HepG2 (cell line): ENCODE results near the gene INO80B. TPM values are rescaled to one million over a fixed set of nuclear protein-coding genes. Genes with fewer than 3 reads are reported as not detected.
A peak's percentile ranks its signal among the peaks of the same experiment; 100 is the strongest.

ENCODE experiments used
- ASH2L ChIP-seq: fragments of 300-600, 200-600 bp; sonication (generic); IDR thresholded peaks from 2 replicates; pipeline ENCODE4 v1.7.0; 2017; ENCODE audit warnings: low read depth, mild to moderate bottlenecking, moderate library complexity, mixed read lengths, low read length; ENCODE audit not compliant: insufficient read length
- CREB1 ChIP-seq, 2 experiments: fragments of 450-650 bp in 1 of 2; IDR thresholded peaks; 2 replicates each; pipeline ENCODE4 v1.6.1; 2016 to 2017; ENCODE audit warnings: control low read depth in 1 of 2, mild to moderate bottlenecking in 1 of 2, missing compliant biosample characterization in 1 of 2, missing genetic modification characterization in 1 of 2
- FLYWCH1 ChIP-seq: sonication (generic); formaldehyde crosslinking; IDR thresholded peaks from 2 replicates; pipeline ENCODE4 v1.8.1; 2023; ENCODE audit warnings: mild to moderate bottlenecking, missing genetic modification reagents
- FOSL2 ChIP-seq: sonication (generic); formaldehyde crosslinking; IDR thresholded peaks from 2 replicates; pipeline ENCODE4 v1.4.0; 2020; ENCODE audit warnings: missing genetic modification reagents
- HMGA1 ChIP-seq: sonication (generic); formaldehyde crosslinking; conservative IDR thresholded peaks from 2 replicates; pipeline ENCODE4 v1.4.0; 2020; ENCODE audit warnings: missing genetic modification reagents
- JDP2 ChIP-seq: sonication (generic); formaldehyde crosslinking; IDR thresholded peaks from 2 replicates; pipeline ENCODE4 v1.8.1; 2022; ENCODE audit warnings: missing genetic modification reagents, borderline replicate concordance
- KLF6 ChIP-seq: IDR thresholded peaks from 2 replicates; pipeline ENCODE4 v1.8.0; 2016; ENCODE audit warnings: missing biosample characterization, missing genetic modification reagents
- POLR2A ChIP-seq, 2 experiments: IDR thresholded peaks; 2 replicates each; pipeline ENCODE4 v1.6.1; 2011; ENCODE audit warnings: low read depth in 2 of 2, low read length in 2 of 2, mild to moderate bottlenecking in 1 of 2, moderate library complexity in 1 of 2; ENCODE audit not compliant: insufficient read depth in 1 of 2
- SMAD3 ChIP-seq: sonication (generic); formaldehyde crosslinking; IDR thresholded peaks from 2 replicates; pipeline ENCODE4 v1.4.0; 2020; ENCODE audit warnings: missing genetic modification reagents
- ZNF407 ChIP-seq: sonication (generic); formaldehyde crosslinking; IDR thresholded peaks from one replicate; pipeline ENCODE4 v1.5.1; 2020; ENCODE audit warnings: mild to moderate bottlenecking, missing genetic modification reagents; ENCODE audit errors: not compliant biosample characterization
- ZSCAN20 ChIP-seq: sonication (generic); formaldehyde crosslinking; IDR thresholded peaks from 2 replicates; pipeline ENCODE4 v1.4.0; 2020; ENCODE audit warnings: missing genetic modification reagents, mild to moderate bottlenecking, borderline replicate concordance
- polyA plus RNA-seq, 8 experiments: library from polyadenylated mRNA; depleted of rRNA in 3 of 8; stranded (reverse) in 7 of 8; unstranded in 1 of 8; fragments of >200 nt; fragmentation: Illumina TruSeq in 4 of 8; extraction: Trizol in 4 of 8; gene quantifications; 2 replicates each; pipeline versions ENCODE4 v1.2.1 to v1.2.3, GENCODE V29; 2011 to 2016; ENCODE audit warnings: low read depth in 4 of 8, missing spikeins in 1 of 8, mixed read lengths in 1 of 8; ENCODE audit not compliant: insufficient read depth in 1 of 8
- total RNA-seq, 5 experiments: library from RNA; depleted of rRNA; stranded (reverse); fragments of >200 nt; fragmentation: Illumina TruSeq; extraction: Trizol; gene quantifications; 2 replicates each; pipeline ENCODE4 v1.2.3, GENCODE V29; 2016; ENCODE audit warnings: low read depth in 1 of 5
- TF ChIP-seq, protein P1 (sequence below): sonication (generic); formaldehyde crosslinking; IDR thresholded peaks from 2 replicates; pipeline ENCODE4 v1.4.0; 2020; ENCODE audit warnings: missing genetic modification reagents
- TF ChIP-seq, protein P2 (sequence below): sonication (generic); formaldehyde crosslinking; IDR thresholded peaks from 2 replicates; pipeline ENCODE4 v1.4.0; 2020; ENCODE audit warnings: missing genetic modification reagents, borderline replicate concordance
- TF ChIP-seq, protein P3 (sequence below): fragments of 450-650 bp; IDR thresholded peaks from 2 replicates; pipeline ENCODE4 v1.6.1; 2016

INO80B gene
- total and polyA plus RNA-seq, 2 of the 13 experiments (the other 11 are each of a cell fraction or from before 2014, with no cell fraction given), result 6.2 to 14.5 TPM

DNA sequence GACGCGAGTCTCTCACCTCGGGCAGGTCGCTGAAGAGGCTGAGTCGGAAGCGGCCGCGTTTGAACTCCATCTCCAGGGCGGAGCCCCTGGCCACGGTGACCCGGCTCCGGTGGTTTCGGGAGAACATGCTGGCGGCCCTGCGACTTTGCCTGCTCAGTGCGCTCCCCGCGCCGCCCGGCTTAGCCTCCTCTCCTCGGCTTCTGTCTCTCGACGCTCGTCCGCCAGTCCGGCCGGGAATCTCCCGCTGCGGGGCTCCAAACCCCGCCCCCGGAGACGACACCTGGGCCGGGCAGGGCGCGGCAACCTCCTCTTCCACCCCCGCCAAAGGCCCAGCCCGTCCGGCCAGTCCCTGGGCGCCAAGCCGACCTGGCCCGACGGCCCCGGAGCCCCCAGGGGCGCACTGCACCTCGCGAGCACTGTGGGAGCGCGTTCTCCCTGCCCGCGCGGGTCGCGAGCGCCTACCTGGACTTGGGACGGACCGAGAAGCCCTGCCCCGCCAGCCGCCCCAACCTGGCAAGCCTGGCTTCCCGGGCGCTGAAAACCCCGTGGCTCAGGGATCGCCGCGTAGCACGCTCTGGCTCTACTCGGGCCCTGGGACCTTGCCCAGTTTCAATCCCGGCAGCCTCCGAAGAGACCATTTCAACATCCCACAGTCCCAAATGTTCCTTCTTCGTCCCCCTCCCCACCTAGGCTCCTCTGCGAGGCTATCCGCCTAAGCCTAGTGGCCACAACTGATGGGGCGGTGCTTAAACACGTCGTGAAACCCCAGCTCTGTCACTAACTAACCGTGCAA lies 13.0 kb upstream of the INO80B start, which contains the start of gene RTKN (continued):
- TF ChIP-seq, protein P1, sequence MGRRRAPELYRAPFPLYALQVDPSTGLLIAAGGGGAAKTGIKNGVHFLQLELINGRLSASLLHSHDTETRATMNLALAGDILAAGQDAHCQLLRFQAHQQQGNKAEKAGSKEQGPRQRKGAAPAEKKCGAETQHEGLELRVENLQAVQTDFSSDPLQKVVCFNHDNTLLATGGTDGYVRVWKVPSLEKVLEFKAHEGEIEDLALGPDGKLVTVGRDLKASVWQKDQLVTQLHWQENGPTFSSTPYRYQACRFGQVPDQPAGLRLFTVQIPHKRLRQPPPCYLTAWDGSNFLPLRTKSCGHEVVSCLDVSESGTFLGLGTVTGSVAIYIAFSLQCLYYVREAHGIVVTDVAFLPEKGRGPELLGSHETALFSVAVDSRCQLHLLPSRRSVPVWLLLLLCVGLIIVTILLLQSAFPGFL (CRISPR knock-in tag), result no peak
- peak; percentile 75 for TF ChIP-seq ZNF407
- TF ChIP-seq SMAD3 (CRISPR knock-in tag), result peak; percentile 80
- TF ChIP-seq JDP2, result no peak
- peak; percentile 82; the same call in 1 of the 2 replicates for TF ChIP-seq KLF6 (CRISPR knock-in tag)
- peak; percentile 75 for TF ChIP-seq ASH2L
- peak; percentile 94; the same call in 1 of the 2 replicates for TF ChIP-seq ZSCAN20 (CRISPR knock-in tag)
- peak; percentile 98 for TF ChIP-seq POLR2A (IDR thresholded peaks at IDR 0.05; ENCODE audit: insufficient read depth in 1 of 2, low read depth in 2 of 2, low read length in 2 of 2)
- TF ChIP-seq FLYWCH1 (CRISPR knock-in tag), result no peak
- no peak for TF ChIP-seq HMGA1 (CRISPR knock-in tag)
- TF ChIP-seq, protein P2, sequence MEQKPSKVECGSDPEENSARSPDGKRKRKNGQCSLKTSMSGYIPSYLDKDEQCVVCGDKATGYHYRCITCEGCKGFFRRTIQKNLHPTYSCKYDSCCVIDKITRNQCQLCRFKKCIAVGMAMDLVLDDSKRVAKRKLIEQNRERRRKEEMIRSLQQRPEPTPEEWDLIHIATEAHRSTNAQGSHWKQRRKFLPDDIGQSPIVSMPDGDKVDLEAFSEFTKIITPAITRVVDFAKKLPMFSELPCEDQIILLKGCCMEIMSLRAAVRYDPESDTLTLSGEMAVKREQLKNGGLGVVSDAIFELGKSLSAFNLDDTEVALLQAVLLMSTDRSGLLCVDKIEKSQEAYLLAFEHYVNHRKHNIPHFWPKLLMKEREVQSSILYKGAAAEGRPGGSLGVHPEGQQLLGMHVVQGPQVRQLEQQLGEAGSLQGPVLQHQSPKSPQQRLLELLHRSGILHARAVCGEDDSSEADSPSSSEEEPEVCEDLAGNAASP, result no peak; the same call in none of the 2 replicates
- peak; percentile 69; the same call in 1 of the 2 replicates for TF ChIP-seq CREB1 (IDR thresholded peaks at IDR 0.05)
- TF ChIP-seq CREB1 (CRISPR knock-in tag; IDR thresholded peaks at IDR 0.05), result no peak
- TF ChIP-seq, protein P3, sequence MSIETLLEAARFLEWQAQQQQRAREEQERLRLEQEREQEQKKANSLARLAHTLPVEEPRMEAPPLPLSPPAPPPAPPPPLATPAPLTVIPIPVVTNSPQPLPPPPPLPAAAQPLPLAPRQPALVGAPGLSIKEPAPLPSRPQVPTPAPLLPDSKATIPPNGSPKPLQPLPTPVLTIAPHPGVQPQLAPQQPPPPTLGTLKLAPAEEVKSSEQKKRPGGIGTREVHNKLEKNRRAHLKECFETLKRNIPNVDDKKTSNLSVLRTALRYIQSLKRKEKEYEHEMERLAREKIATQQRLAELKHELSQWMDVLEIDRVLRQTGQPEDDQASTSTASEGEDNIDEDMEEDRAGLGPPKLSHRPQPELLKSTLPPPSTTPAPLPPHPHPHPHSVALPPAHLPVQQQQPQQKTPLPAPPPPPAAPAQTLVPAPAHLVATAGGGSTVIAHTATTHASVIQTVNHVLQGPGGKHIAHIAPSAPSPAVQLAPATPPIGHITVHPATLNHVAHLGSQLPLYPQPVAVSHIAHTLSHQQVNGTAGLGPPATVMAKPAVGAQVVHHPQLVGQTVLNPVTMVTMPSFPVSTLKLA, result peak; percentile 13; the same call in 1 of the 2 replicates
- TF ChIP-seq FOSL2 (CRISPR knock-in tag), result peak; percentile 68
